ENCODE results near the gene PPP2R2C. TPM values are rescaled to one million over a fixed set of nuclear protein-coding genes. Genes with fewer than 3 reads are reported as not detected.

PPP2R2C gene
- total RNA-seq, 6 experiments from 2014 or later = 0.14 to 0.25 (median 0.23) TPM; not detected in 2

DNA sequence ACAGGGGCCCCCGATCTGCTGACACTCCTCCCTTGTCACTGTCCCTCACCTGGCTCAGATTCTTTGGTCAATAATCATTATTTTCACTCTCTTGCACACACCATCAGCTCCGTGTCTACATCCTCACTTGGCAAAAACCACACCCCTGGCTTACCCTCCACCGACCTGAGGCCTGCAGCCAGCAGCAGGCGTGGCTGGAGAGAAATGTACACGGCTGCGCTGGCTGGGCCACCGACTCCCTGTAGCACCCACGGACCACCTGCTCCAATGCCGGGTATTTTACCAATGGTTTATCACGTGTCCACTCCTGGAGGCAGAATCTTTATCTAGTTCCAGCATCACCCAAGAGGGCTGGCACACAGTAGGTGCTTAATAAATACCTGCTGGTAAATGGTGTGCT is 104.3 kb downstream of the PPP2R2C start:
- Mint-ChIP-seq H3K9me3 (no peaks in the 10 kb centered on the region), H3K4me3 (no peak overlapping the region), H3K27me3 (ENCODE audit: insufficient read depth) (peaks cover 48% of the 10 kb centered on the region), H3K36me3 (ENCODE audit: low read depth) (no peaks in the 10 kb centered on the region), H3K27ac (no peak overlapping the region), H3K4me1 (ENCODE audit: low read depth) (no peaks in the 10 kb centered on the region)
- TF ChIP-seq, protein P1, sequence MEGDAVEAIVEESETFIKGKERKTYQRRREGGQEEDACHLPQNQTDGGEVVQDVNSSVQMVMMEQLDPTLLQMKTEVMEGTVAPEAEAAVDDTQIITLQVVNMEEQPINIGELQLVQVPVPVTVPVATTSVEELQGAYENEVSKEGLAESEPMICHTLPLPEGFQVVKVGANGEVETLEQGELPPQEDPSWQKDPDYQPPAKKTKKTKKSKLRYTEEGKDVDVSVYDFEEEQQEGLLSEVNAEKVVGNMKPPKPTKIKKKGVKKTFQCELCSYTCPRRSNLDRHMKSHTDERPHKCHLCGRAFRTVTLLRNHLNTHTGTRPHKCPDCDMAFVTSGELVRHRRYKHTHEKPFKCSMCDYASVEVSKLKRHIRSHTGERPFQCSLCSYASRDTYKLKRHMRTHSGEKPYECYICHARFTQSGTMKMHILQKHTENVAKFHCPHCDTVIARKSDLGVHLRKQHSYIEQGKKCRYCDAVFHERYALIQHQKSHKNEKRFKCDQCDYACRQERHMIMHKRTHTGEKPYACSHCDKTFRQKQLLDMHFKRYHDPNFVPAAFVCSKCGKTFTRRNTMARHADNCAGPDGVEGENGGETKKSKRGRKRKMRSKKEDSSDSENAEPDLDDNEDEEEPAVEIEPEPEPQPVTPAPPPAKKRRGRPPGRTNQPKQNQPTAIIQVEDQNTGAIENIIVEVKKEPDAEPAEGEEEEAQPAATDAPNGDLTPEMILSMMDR (IDR thresholded peaks at IDR 0.05) = no peak
- DNase-seq = no peak

DNA sequence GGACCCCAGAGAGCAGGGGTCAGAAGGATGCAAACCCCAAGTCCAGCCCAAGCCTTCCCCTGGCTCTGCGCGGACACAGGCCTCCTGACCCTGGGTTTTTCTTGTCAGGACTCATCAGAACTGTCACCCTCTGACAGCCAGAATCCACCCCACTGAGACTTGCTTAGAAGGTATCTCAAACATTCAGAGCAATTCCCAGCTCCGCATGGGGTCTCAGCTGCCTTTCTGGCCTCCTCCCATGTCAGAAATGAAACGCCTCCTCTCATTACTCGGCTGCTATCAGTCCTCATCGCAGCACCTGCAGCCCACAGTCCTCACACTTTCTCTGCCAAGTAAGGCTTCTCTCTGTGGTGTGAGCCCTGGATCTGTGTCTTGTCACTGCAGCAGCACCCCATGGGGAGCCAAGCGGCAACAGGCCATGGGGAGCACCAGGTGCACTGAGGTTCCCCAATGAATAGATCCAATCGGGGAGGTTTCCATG is 105.0 kb downstream of the PPP2R2C start:
- Mint-ChIP-seq H3K27me3 (ENCODE audit: insufficient read depth) (peaks cover 48% of the 10 kb centered on the region), H3K4me1 (ENCODE audit: low read depth) (no peaks in the 10 kb centered on the region), H3K9me3 (no peaks in the 10 kb centered on the region), H3K4me3 (no peak overlapping the region), H3K36me3 (ENCODE audit: low read depth) (no peaks in the 10 kb centered on the region), H3K27ac (no peak overlapping the region)
- DNase-seq = no peak
- TF ChIP-seq, protein P1 (IDR thresholded peaks at IDR 0.05) = no peak

DNA sequence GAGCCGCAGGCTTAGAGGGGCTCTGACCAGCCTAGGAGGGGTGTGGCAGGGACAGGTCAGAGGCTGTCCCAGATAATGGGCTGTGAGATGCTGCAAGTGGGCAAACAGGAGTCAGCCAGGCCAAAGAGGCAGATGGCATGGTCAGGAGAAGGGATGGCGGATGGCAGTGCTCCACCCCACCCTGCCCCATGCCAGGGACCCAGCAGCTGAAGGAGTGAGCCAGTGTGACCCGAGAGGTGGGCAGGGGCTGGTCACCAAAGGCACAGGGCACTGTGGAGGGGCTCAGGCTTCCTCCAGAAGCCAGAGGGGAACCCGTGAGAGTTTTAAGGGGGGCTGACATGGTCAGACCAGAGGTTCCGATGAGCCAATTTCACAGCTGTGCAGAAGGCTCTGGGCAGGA is 105.8 kb downstream of the PPP2R2C start:
- no peak overlapping the region for H3K4me3 Mint-ChIP-seq
- no peak overlapping the region for H3K27ac Mint-ChIP-seq
- TF ChIP-seq, protein P1 (IDR thresholded peaks at IDR 0.05) = no peak
- no peaks in the 10 kb centered on the region for H3K4me1 Mint-ChIP-seq (ENCODE audit: low read depth)
- no peaks in the 10 kb centered on the region for H3K9me3 Mint-ChIP-seq
- no peak for DNase-seq
- H3K36me3 Mint-ChIP-seq (ENCODE audit: low read depth) = no peaks in the 10 kb centered on the region
- peaks cover 48% of the 10 kb centered on the region for H3K27me3 Mint-ChIP-seq (ENCODE audit: insufficient read depth)

DNA sequence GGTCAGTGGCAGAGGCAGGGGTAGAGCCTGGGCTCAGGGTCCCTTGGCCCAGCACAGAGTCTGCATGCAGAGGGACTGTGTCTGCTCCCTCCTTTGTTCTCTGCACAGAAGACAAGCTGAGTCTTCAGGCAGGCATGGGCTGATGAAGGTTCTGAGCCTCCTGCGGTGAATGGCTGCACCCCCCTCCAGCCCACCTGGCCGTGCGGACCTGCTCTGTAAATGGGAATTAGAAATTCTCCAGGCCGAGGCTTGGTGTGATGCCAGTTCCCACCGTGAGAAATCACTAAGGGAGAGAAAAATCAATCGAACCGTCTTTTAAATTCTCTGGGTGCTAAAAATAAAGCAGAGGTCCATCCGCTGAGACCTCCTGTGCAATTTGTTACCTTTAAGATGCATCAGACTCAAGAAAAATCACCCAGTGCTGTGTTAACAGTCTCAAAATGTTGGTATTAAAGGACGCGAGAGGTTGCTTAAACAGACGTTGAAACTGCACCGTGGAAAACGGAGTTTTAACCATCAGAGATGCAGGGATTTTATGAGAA is 106.8 kb downstream of the PPP2R2C start:
- Mint-ChIP-seq H3K4me3 (no peak overlapping the region), H3K36me3 (ENCODE audit: low read depth) (no peaks in the 10 kb centered on the region), H3K9me3 (no peaks in the 10 kb centered on the region), H3K27me3 (ENCODE audit: insufficient read depth) (peaks cover 51% of the 10 kb centered on the region), H3K27ac (no peak overlapping the region), H3K4me1 (ENCODE audit: low read depth) (no peaks in the 10 kb centered on the region)
- DNase-seq = no peak
- TF ChIP-seq, protein P1 (IDR thresholded peaks at IDR 0.05) = no peak

DNA sequence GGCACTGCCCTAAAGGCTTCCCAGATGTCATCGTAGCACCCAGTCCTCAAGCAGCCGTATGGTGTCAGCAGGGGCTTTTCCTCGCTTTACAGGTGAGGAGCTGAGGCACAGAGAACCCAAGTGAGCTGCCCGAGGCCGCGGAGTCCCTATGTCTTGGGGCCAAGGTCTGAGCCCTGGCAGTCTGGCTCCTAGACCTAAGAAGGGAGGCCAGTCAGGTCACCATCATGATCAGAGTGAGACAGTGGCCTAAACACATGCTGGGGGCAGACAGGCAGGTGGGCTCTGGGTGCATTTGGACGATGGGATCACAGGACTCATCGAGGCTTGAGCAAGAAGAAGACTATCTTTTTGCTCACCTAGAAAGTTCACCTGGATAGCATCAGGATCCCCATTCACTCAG is 107.8 kb downstream of the PPP2R2C start:
- TF ChIP-seq, protein P1 (IDR thresholded peaks at IDR 0.05) = no peak
- Mint-ChIP-seq H3K27me3 (ENCODE audit: insufficient read depth) (peaks cover 50% of the 10 kb centered on the region), H3K4me1 (ENCODE audit: low read depth) (no peaks in the 10 kb centered on the region), H3K9me3 (no peaks in the 10 kb centered on the region), H3K36me3 (ENCODE audit: low read depth) (no peaks in the 10 kb centered on the region), H3K27ac (no peak overlapping the region), H3K4me3 (no peak overlapping the region)
- no peak for DNase-seq

Measured in HFFc6 (cell line).